ENCODE results near the gene ATF7.

GRCh38 chr12:53627919-53628318 lies 1.7 kb upstream of the ATF7 start:
- TF ChIP-seq SMC3 (IDR thresholded peaks at IDR 0.05; ENCODE audit: low read depth, low read length) (no peak), MXI1 (IDR thresholded peaks at IDR 0.05; ENCODE audit: borderline replicate concordance, low read depth, low read length) (no peak), POLR2A (IDR thresholded peaks at IDR 0.05; ENCODE audit: low read depth, low read length) (no peak), MAFK (IDR thresholded peaks at IDR 0.05; ENCODE audit: low read depth, low read length) (no peak), CEBPB (IDR thresholded peaks at IDR 0.05; ENCODE audit: low read depth, low read length) (no peak), BHLHE40 (IDR thresholded peaks at IDR 0.05; ENCODE audit: low read depth, low read length) (no peak), RFX5 (IDR thresholded peaks at IDR 0.05; ENCODE audit: low read depth, low read length) (no peak), RAD21 (IDR thresholded peaks at IDR 0.05; ENCODE audit: low read length) (no peak)
- TF ChIP-seq, protein P1, sequence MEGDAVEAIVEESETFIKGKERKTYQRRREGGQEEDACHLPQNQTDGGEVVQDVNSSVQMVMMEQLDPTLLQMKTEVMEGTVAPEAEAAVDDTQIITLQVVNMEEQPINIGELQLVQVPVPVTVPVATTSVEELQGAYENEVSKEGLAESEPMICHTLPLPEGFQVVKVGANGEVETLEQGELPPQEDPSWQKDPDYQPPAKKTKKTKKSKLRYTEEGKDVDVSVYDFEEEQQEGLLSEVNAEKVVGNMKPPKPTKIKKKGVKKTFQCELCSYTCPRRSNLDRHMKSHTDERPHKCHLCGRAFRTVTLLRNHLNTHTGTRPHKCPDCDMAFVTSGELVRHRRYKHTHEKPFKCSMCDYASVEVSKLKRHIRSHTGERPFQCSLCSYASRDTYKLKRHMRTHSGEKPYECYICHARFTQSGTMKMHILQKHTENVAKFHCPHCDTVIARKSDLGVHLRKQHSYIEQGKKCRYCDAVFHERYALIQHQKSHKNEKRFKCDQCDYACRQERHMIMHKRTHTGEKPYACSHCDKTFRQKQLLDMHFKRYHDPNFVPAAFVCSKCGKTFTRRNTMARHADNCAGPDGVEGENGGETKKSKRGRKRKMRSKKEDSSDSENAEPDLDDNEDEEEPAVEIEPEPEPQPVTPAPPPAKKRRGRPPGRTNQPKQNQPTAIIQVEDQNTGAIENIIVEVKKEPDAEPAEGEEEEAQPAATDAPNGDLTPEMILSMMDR (conservative IDR thresholded peaks at IDR 0.05; ENCODE audit: low read depth, low read length), result no peak

All from IMR-90 (cell line).